ENCODE data around the gene DSG1. TPM values are rescaled to one million over a fixed set of nuclear protein-coding genes. Genes with fewer than 3 reads are reported as not detected.

The DSG1 gene
- total RNA-seq, 2 donors from 2014 or later = 0.32 to 5.5 TPM

GRCh38 chr18:31398191-31398590 is 80.2 kb downstream of the DSG1 start:
- no peak for DNase-seq (ENCODE audit: low spot score)
- Histone ChIP-seq H3K4me3 (no peak overlapping the region), H3K27me3 (replicated peaks; ENCODE audit: insufficient read depth) (no peaks in the 10 kb centered on the region), H3K4me1 (replicated peaks) (no peaks in the 10 kb centered on the region), H3K27ac (no peak overlapping the region), H3K9me3 (no peaks in the 10 kb centered on the region), H3K36me3 (no peaks in the 10 kb centered on the region)
- 78% methylated on average over 2 of the region's 2 CpGs for WGBS
- intact Hi-C loops (cut with DNase I) = no loop called here
- TF ChIP-seq POLR2A (IDR thresholded peaks at IDR 0.05) (no peak), POLR2AphosphoS5 (IDR thresholded peaks at IDR 0.05) (no peak), CTCF (IDR thresholded peaks at IDR 0.05) (no peak)

GRCh38 chr18:31399306-31400032 is 81.5 kb downstream of the DSG1 start:
- Histone ChIP-seq H3K4me1 (replicated peaks) (no peaks in the 10 kb centered on the region), H3K4me3 (no peak overlapping the region), H3K36me3 (no peaks in the 10 kb centered on the region), H3K27ac (no peak overlapping the region), H3K27me3 (replicated peaks; ENCODE audit: insufficient read depth) (no peaks in the 10 kb centered on the region), H3K9me3 (no peaks in the 10 kb centered on the region)
- no peak for DNase-seq (ENCODE audit: low spot score)
- 39% methylated on average over 6 of the region's 6 CpGs for WGBS
- TF ChIP-seq POLR2A (IDR thresholded peaks at IDR 0.05) (no peak), POLR2AphosphoS5 (IDR thresholded peaks at IDR 0.05) (no peak), CTCF (IDR thresholded peaks at IDR 0.05) (no peak)
- intact Hi-C loops (cut with DNase I) = no loop called here

GRCh38 chr18:31401156-31402025 is 83.4 kb downstream of the DSG1 start:
- no peaks in the 10 kb centered on the region for H3K27me3 ChIP-seq (replicated peaks; ENCODE audit: insufficient read depth)
- no peak overlapping the region for H3K27ac ChIP-seq
- H3K4me1 ChIP-seq (replicated peaks) = no peaks in the 10 kb centered on the region
- intact Hi-C loops (cut with DNase I) = no loop called here
- H3K9me3 ChIP-seq = no peaks in the 10 kb centered on the region
- H3K36me3 ChIP-seq = no peaks in the 10 kb centered on the region
- TF ChIP-seq POLR2AphosphoS5 (IDR thresholded peaks at IDR 0.05) = no peak
- TF ChIP-seq POLR2A (IDR thresholded peaks at IDR 0.05) = no peak
- TF ChIP-seq CTCF (IDR thresholded peaks at IDR 0.05) = no peak
- no peak for DNase-seq (ENCODE audit: low spot score)
- no peak overlapping the region for H3K4me3 ChIP-seq
- WGBS = 73% methylated on average over 6 of the region's 6 CpGs

- H3K27me3 ChIP-seq (replicated peaks; ENCODE audit: insufficient read depth) = no peaks in the 10 kb centered on the region
- no peaks in the 10 kb centered on the region for H3K36me3 ChIP-seq
- intact Hi-C loops (cut with DNase I) = no loop called here
- no peak for TF ChIP-seq CTCF (IDR thresholded peaks at IDR 0.05)
- TF ChIP-seq POLR2AphosphoS5 (IDR thresholded peaks at IDR 0.05) = no peak
- TF ChIP-seq POLR2A (IDR thresholded peaks at IDR 0.05) = no peak
- H3K27ac ChIP-seq = no peak overlapping the region
- H3K9me3 ChIP-seq = no peaks in the 10 kb centered on the region
- DNase-seq (ENCODE audit: low spot score) = no peak
- H3K4me3 ChIP-seq = no peak overlapping the region
- no peaks in the 10 kb centered on the region for H3K4me1 ChIP-seq (replicated peaks)
Observed at GRCh38 chr18:31402026-31402373, 84.0 kb downstream of the DSG1 start.

Measured in prostate gland (tissue), 2 donors.